ENCODE results near the gene CNGA3. TPM values are rescaled to one million over a fixed set of nuclear protein-coding genes. Genes with fewer than 3 reads are reported as not detected.

The CNGA3 gene
- total and polyA plus RNA-seq, 10 of the 15 experiments (the other 5 are each of a cell fraction or from before 2014, with no cell fraction given): not detected

GRCh38 chr2:98388601-98389250 is 42.5 kb downstream of the CNGA3 start:
- H3K4me1 ChIP-seq (ENCODE audit: control insufficient read depth, insufficient read depth, low read length): no peaks in the 10 kb centered on the region
- 62% methylated on average over 17 of the region's 17 CpGs for WGBS (ENCODE audit: insufficient coverage, insufficient replicate concordance, low lambda C conversion rate, missing lambda C conversion rate)
- ATAC-seq: no peak
- in situ Hi-C loops (cut with MboI) (loop anchor here (5.0 to 10.0 kb wide), 2 partner anchors 654 to 686 kb away; no protein-coding TSS in a partner anchor), intact Hi-C loops (cut with micrococcal nuclease; ENCODE audit: unreplicated experiment) (loop anchor here (10.0 kb wide), 1 partner anchor 434 kb away; no protein-coding TSS in a partner anchor)
- ChIA-PET CTCF (interaction anchor here (1.3 kb wide), 1 partner anchor 598 kb away, joined by 3 read pairs; no protein-coding TSS in a partner anchor), POLR2A (no interaction called here), SMC1A (ENCODE audit: uncharacterized antibody, unreplicated experiment) (no interaction called here), RAD21 (ENCODE audit: unreplicated experiment) (no interaction called here)
- DNase-seq (ENCODE audit: low read depth, low spot score): no peak
- BruUV-seq (replicated peaks): no TSS peak
- H3K9ac ChIP-seq (ENCODE audit: control insufficient read depth, insufficient read depth, low read length): no peak overlapping the region
- H4K20me1 ChIP-seq (ENCODE audit: control insufficient read depth, insufficient read depth): no peaks in the 10 kb centered on the region
- H3K79me2 ChIP-seq (ENCODE audit: control insufficient read depth, insufficient read depth, low read length): no peaks in the 10 kb centered on the region
- FAIRE-seq: no peak
- no peak overlapping the region for H3K27ac ChIP-seq (ENCODE audit: control insufficient read depth, insufficient read depth)
- H3K4me3 ChIP-seq: no peak overlapping the region
- no peaks in the 10 kb centered on the region; the same call in 2 of the 3 replicates for H3K9me3 ChIP-seq (replicated peaks; ENCODE audit: control insufficient read depth, insufficient read depth, low read length)
- no peak overlapping the region for H3K4me2 ChIP-seq (ENCODE audit: control insufficient read depth, insufficient read depth)
- TF ChIP-seq RB1 (IDR thresholded peaks at IDR 0.05; ENCODE audit: borderline replicate concordance) (no peak), FOXM1 (IDR thresholded peaks at IDR 0.05; ENCODE audit: low read depth, low read length) (no peak), MYB (IDR thresholded peaks at IDR 0.05; ENCODE audit: borderline replicate concordance, low read depth, low read length) (no peak), TBL1XR1 (IDR thresholded peaks at IDR 0.05; ENCODE audit: low read depth, low read length) (no peak), ZNF217 (IDR thresholded peaks at IDR 0.05) (no peak), KAT2A (conservative IDR thresholded peaks at IDR 0.05; ENCODE audit: control insufficient read depth, low read depth, low read length) (no peak), HSF1 (IDR thresholded peaks at IDR 0.05; ENCODE audit: low read depth, low read length) (no peak)
- TF ChIP-seq, protein P1, sequence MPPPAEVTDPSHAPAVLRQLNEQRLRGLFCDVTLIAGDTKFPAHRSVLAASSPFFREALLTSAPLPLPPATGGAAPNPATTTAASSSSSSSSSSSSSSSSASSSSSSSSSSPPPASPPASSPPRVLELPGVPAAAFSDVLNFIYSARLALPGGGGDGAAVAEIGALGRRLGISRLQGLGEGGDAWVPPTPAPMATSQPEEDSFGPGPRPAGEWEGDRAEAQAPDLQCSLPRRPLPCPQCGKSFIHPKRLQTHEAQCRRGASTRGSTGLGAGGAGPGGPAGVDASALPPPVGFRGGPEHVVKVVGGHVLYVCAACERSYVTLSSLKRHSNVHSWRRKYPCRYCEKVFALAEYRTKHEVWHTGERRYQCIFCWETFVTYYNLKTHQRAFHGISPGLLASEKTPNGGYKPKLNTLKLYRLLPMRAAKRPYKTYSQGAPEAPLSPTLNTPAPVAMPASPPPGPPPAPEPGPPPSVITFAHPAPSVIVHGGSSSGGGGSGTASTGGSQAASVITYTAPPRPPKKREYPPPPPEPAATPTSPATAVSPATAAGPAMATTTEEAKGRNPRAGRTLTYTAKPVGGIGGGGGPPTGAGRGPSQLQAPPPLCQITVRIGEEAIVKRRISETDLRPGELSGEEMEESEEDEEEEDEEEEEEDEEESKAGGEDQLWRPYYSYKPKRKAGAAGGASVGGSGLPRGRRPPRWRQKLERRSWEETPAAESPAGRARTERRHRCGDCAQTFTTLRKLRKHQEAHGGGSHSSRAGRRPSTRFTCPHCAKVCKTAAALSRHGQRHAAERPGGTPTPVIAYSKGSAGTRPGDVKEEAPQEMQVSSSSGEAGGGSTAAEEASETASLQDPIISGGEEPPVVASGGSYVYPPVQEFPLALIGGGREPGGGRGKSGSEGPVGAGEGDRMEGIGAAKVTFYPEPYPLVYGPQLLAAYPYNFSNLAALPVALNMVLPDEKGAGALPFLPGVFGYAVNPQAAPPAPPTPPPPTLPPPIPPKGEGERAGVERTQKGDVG (CRISPR knock-in tag; IDR thresholded peaks at IDR 0.05): no peak
- TF ChIP-seq, protein P2, sequence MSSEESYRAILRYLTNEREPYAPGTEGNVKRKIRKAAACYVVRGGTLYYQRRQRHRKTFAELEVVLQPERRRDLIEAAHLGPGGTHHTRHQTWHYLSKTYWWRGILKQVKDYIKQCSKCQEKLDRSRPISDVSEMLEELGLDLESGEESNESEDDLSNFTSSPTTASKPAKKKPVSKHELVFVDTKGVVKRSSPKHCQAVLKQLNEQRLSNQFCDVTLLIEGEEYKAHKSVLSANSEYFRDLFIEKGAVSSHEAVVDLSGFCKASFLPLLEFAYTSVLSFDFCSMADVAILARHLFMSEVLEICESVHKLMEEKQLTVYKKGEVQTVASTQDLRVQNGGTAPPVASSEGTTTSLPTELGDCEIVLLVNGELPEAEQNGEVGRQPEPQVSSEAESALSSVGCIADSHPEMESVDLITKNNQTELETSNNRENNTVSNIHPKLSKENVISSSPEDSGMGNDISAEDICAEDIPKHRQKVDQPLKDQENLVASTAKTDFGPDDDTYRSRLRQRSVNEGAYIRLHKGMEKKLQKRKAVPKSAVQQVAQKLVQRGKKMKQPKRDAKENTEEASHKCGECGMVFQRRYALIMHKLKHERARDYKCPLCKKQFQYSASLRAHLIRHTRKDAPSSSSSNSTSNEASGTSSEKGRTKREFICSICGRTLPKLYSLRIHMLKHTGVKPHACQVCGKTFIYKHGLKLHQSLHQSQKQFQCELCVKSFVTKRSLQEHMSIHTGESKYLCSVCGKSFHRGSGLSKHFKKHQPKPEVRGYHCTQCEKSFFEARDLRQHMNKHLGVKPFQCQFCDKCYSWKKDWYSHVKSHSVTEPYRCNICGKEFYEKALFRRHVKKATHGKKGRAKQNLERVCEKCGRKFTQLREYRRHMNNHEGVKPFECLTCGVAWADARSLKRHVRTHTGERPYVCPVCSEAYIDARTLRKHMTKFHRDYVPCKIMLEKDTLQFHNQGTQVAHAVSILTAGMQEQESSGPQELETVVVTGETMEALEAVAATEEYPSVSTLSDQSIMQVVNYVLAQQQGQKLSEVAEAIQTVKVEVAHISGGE (CRISPR knock-in tag; IDR thresholded peaks at IDR 0.05): no peak
- no peaks in the 10 kb centered on the region; a peak in 1 of 4 replicates for H3K27me3 ChIP-seq (replicated peaks in 1 of 2; ENCODE audit: control insufficient read depth in 2 of 2, insufficient read depth in 2 of 2, low read length in 1 of 2)
- H2AFZ ChIP-seq (ENCODE audit: control insufficient read depth, low read depth, low read length): no peak overlapping the region
- H3K36me3 ChIP-seq (ENCODE audit: control insufficient read depth in 2 of 2, insufficient read depth in 2 of 2, low read length in 1 of 2): no peaks in the 10 kb centered on the region
